Stimulated activated CD4-positive, alpha-beta T cell treated with anti-CD3 and anti-CD28 coated beads, Interleukin-12 subunit alpha, Interleukin-12 subunit beta, amount 100 ng/mL, for 24 hours (primary cell): ENCODE data around the gene RAF1.
"Not testable (repeated sequence)": the region's sequence is repeated elsewhere in the genome, so short reads cannot be mapped to it uniquely, and the experiment has no call there.

ENCODE experiments used
- DNase-seq, 2 experiments: peaks; one replicate each; pipeline ENCODE4 v3.0.0-alpha.2; 2020; ENCODE audit warnings: low read depth in 2 of 2

The RAF1 gene

DNA sequence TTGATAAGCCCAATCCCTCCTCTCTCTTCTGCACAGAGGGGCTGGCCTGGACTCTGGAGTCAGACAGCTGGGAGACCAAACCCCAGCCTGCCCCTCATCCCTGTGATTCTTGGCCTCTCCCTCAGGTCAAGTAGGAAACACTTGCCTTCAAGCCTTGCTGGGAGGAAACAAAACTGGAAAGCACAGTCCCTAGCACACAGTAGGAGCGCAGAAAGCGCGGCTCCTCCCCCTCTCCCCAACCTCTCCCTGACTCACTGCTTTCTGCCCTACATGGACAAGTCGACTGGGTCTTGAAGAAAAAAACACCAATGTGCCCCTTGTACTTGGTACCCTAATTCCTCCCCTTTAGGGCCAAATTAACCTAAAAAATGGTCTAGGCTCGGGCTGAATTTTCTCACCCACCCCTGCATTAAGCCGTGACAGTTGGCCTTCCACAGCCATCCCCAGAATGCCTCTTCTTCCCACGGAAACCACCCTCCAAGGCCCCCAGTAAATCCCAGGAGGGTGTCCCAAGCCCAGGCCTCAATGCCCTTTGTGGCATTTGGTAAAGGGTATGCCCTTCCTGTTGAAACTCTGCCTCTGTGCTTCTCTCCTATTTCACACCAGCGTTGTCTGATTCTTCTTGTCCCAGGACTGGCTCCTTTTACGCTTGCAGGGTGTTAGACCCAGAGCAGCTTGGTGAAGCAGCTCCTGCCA lies 11.3 kb upstream of the RAF1 start:
- DNase-seq = no peak

DNA sequence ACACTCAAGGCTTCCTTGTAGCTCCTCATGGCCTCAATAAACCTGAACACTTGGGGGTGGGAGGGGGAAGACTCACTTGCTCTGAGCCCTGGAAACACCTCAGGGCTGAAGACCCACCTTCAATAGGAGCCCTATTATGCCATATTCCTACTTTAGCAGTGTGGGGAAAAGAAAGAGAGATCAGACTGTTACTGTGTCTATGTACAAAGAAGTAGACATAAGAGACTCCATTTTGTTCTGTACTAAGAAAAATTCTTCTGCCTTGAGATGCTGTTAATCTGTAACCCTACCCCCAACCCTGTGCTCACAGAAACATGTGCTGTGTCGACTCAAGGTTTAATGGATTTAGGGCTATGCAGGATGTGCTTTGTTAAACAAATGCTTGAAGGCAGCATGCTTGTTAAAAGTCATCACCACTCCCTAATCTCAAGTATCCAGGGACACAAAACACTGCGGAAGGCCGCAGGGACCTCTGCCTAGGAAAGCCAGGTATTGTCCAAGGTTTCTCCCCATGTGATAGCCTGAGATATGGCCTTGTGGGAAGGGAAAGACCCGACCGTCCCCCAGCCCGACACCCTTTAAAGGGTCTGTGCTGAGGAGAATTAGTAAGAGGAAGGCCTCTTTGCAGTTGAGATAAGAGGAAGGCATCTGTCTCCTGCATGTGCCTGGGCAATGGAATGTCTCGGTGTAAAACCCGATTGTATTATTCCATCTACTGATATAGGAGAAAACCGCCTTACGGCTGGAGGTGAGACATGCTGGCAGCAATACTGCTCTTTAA lies 10.2 kb upstream of the RAF1 start:
- not testable (repeated sequence) for DNase-seq

DNA sequence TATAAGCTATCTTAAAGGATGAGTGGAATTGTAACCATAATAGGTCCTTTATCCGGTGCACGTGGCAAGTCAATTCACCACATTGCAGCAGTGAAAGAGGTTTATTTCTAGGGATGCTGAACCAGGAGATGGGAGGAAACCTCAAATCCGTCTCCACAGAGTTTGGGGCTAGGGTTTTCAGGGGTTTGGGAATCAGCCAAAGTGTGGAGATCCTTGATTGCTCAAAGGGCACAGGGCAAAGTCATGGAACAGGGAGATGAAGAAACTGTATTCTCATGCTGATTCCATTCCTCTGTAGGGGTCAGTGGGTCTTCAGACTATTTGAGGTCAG lies 7.2 kb upstream of the RAF1 start:
- no peak for DNase-seq

- DNase-seq = no peak
These were observed 6.6 kb upstream of the RAF1 start for GRCh38 chr3:12670365-12671119.

GRCh38 chr3:12663401-12663935 lies 449 bp downstream of the RAF1 start:
- peak in 1 of 2 experiments; percentile 7 for DNase-seq

GRCh38 chr3:12662593-12663400 lies 1.1 kb downstream of the RAF1 start:
- DNase-seq = peak; percentile 1 to 27

DNA sequence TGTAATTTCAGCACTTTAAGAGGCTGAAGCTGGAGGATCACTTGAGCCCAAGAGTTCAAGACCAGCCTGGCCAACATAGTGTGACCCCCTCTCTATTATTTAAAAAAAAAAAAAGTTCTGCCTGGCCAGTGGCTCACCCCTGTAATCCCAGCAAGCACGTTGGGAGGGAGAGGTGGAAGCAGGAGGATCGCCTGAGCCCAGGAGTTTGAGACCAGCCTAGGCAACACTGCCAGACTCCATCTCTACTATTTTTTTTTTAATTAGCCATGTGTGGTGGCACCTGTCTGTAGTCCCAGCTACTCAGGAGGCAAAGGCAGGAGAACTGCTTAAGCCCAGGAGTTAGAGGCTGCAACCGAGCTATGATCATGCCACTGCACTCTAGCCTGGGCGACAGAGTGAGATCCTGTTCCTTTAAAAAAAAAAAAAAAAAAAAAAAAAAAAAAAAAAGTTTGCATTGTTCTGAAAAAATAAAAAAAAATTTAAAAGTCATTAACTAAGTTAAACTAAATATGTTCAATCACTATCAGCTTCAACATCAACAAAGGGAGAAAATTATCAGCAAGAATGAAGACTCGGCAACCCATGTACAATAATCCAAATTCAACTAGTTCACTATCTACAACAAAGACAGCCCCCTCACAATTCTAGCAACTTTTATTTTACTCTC lies 1.9 kb downstream of the RAF1 start:
- DNase-seq = no peak

DNA sequence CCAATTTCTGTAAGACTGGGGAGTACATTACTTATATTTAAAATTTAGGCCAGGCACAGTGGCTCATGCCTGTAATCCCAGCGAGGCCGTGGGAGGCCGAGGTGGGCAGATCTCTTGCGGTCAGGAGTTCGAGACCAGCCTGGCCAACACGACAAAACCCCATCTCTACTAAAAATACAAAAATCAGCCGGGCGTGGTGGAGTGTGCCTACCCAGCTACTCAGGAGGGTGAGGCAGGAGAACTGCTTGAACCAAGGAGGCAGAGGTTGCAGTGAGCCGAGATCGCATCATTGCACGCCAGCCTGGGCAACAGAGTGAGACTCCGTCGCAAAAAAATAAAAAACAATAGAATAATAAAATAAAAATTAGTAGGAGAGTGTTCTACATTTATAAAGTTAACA lies 2.5 kb downstream of the RAF1 start:
- not testable (repeated sequence) for DNase-seq

DNA sequence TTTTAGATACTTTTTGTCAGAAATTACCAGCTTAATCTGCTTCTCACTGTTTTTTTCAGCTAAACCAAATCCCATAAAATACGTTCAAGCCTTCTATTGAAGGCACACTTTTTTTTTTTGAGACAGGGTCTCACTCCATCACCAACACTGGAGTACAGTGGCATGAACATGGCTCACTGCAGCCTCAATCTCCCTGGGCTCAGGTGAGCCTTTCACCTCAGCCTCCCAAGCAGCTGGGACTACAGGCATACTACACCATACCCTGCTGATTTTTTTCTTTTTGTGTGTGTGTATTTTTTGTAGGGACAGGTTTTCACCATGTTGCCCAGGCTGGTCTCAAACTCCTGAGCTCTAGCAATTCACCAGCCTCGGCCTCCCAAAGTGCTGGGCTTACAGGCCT lies 3.7 kb downstream of the RAF1 start:
- DNase-seq = no peak

DNA sequence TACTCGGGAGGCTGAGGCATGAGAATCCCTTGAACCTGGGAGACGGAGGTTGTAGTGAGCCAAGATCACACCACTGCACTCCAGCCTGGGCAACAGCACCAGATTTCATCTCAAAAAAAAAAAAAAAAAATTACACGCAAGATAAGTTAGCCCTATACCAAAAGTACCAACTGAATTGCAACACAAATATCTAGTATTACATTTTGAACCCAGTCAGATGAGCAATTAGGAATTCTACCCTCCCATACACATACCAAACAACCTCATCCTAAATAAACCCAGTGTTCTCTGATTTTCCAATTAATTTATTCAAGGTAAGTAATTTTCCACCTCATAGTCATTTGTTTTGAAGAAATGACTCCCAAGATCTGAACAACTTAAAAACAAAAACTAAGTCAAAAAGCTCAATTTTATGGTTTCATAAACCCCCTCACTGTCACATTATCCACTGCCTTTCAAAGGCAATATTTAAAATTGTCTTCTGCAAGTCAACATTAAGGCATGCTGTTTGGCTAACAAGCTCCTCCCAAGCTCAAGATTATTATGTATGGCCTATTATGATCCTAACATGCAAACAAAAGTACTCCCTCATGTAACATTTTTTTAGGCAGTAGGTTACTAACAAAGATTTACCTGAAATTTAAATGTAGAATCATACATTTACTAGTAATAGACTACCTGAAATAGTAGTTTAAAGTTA lies 4.5 kb downstream of the RAF1 start:
- no peak for DNase-seq

GRCh38 chr3:12658593-12659058 lies 5.3 kb downstream of the RAF1 start:
- no peak for DNase-seq

- DNase-seq = no peak
These were observed 7.1 kb downstream of the RAF1 start for GRCh38 chr3:12656850-12657249.

- no peak for DNase-seq
These were observed 7.7 kb downstream of the RAF1 start for GRCh38 chr3:12656193-12656592.

GRCh38 chr3:12655701-12656100 lies 8.2 kb downstream of the RAF1 start:
- no peak for DNase-seq

DNA sequence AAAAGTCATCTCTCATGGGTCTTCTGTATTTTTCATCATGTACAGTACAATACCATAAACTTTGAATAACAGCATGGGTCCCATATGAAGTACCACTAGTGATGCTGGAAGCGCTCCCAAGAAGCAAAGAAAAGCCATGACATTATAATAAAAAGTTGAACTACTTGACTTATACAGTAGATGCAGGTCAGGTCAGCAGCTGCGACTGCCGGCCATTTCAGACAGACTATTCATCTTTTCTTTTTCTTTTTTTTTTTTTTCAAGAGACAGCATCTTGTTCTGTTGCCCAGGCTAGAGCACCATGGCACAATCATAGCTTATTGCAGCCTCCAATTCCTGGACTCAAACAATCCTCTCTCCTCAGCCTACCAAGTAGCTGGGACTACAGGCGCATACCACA lies 10.2 kb downstream of the RAF1 start:
- no peak for DNase-seq

- DNase-seq = no peak
These were observed 15.4 kb downstream of the RAF1 start for GRCh38 chr3:12648384-12648959.

DNA sequence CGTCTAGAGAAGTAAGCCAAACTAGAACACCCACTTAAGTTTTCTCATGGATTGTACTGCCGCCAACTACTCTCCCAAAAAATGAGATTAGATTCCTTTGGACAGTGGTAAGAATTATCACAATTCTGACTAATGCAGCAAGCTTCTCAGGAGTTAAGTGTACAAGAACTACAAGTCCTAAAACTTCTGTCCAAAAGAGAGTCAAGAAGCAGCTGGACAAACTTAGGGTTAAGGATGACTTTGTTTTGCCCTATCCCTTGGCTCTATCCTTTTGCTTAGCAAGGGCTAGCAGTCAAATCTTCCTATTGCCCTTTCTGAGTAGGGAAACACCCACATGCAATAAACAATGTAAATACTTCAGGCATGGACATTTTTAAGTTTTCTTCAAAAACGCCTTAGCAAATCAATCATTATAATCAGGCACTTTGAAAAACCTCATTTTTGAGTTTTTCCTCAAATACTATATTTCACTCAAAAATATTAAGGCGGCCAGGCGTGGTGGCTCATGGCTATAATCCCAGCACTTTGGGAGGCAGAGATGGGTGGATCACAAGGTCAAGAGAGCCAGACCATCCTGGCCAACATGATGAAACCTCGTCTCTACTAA lies 19.5 kb downstream of the RAF1 start:
- no peak for DNase-seq

DNA sequence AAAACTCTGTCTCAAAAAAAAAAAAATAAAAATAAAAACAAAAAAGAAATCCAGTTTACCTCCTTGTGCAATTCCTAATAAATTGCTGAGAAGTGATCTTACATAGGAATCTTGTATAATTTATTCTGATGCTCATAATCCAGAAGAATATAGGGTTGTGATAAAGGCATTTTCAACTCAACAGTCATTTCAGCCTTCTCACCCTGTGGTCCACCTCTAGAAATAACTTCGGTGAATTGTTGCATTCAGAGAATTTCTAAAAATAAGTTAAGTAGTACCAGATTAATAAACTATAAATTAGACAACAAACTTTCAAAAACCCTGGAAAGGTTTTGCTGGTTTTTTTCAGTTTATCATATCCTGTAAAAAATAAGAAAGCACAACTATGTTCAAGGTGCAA lies 20.2 kb downstream of the RAF1 start:
- no peak for DNase-seq

GRCh38 chr3:12643010-12643380 lies 20.9 kb downstream of the RAF1 start:
- DNase-seq = no peak

DNA sequence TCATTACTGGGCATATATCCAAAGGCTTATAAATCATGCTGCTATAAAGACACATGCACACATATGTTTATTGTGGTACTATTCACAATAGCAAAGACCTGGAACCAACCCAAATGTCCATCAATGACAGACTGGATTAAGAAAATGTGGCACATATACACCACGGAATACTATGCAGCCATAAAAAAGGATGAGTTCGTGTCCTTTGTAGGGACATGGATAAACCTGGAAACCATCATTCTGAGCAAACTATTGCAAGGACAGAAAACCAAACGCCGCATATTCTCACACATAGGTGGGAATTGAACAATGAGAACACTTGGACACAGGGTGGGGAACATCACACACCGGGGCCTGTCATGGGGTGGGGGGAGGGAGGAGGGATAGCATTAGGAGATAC lies 23.1 kb downstream of the RAF1 start:
- DNase-seq = not testable (repeated sequence)
